Activated CD4-positive, alpha-beta T cell treated with anti-CD3 and anti-CD28 coated beads, Interleukin-2, amount 10 ng/mL, durations not matched to agents 7 days and 5 days (primary cell): ENCODE measurements around the gene TNFRSF1B. TPM values are rescaled to one million over a fixed set of nuclear protein-coding genes. Genes with fewer than 3 reads are reported as not detected.

Experiments
- CTCF ChIA-PET: fragments of 350-600 bp; sonication (Branson Sonifier 250); formaldehyde crosslinking; loops from one replicate; lab custom pipeline; 2021; ENCODE audit warnings: antibody characterized with exemption; lab: Charles Lee
- POLR2A ChIA-PET: fragments of 350-600 bp; sonication (Branson Sonifier 250); formaldehyde crosslinking; loops from one replicate; lab custom pipeline; 2021; ENCODE audit warnings: antibody characterized with exemption; lab: Charles Lee
- DNase-seq: peaks from one replicate; pipeline ENCODE4 v3.0.0-alpha.2; 2020
- H3K27ac Mint-ChIP-seq: one replicate; pipeline ENCODE4 v1.8.0; 2021; ENCODE audit warnings: mild to moderate bottlenecking, moderate library complexity, mixed read lengths
- H3K27me3 Mint-ChIP-seq: one replicate; pipeline ENCODE4 v1.8.0; 2021; ENCODE audit warnings: mixed read lengths
- H3K36me3 Mint-ChIP-seq: one replicate; pipeline ENCODE4 v1.8.0; 2021; ENCODE audit warnings: low read depth, mixed read lengths
- H3K4me1 Mint-ChIP-seq: one replicate; pipeline ENCODE4 v1.8.0; 2021; ENCODE audit warnings: mixed read lengths
- H3K4me3 Mint-ChIP-seq: one replicate; pipeline ENCODE4 v1.8.0; 2021; ENCODE audit warnings: mild to moderate bottlenecking, moderate library complexity, mixed read lengths
- H3K9me3 Mint-ChIP-seq: one replicate; pipeline ENCODE4 v1.8.0; 2021; ENCODE audit warnings: mixed read lengths
- total RNA-seq, 2 experiments: library from RNA; stranded (reverse); gene quantifications; one replicate each; pipeline ENCODE4 v1.2.3, GENCODE V29; 2021

Gene TNFRSF1B
- total RNA-seq, 2 experiments from 2014 or later = 167 to 190 TPM

- H3K4me3 Mint-ChIP-seq = no peak overlapping the region
- no peaks in the 10 kb centered on the region for H3K36me3 Mint-ChIP-seq
- H3K27me3 Mint-ChIP-seq = no peaks in the 10 kb centered on the region
- no peaks in the 10 kb centered on the region for H3K9me3 Mint-ChIP-seq
- ChIA-PET POLR2A (no interaction called here), CTCF (no interaction called here)
- peak overlapping the region; percentile 89 for H3K27ac Mint-ChIP-seq
- DNase-seq = no peak
- peaks cover 52% of the 10 kb centered on the region for H3K4me1 Mint-ChIP-seq
These were observed 23.1 kb upstream of the TNFRSF1B start for GRCh38 chr1:12143631-12144155.

- POLR2A ChIA-PET = no interaction called here
These were observed 22.6 kb upstream of the TNFRSF1B start for GRCh38 chr1:12144236-12144635.

GRCh38 chr1:12144969-12145368, 21.8 kb upstream of the TNFRSF1B start:
- Mint-ChIP-seq H3K27ac (peak overlapping the region; percentile 43), H3K36me3 (peaks cover 10% of the 10 kb centered on the region), H3K9me3 (peaks cover 7% of the 10 kb centered on the region), H3K27me3 (no peaks in the 10 kb centered on the region), H3K4me1 (peaks cover 64% of the 10 kb centered on the region), H3K4me3 (no peak overlapping the region)
- no peak for DNase-seq
- ChIA-PET POLR2A (interaction anchor here (0.6 kb wide), 1 partner anchor 16 kb away, joined by 4 read pairs; no protein-coding TSS in a partner anchor), CTCF (interaction anchor here (1.2 to 3.6 kb wide), 3 partner anchors 9 to 20 kb away, joined by 4 to 19 read pairs (median 5); no protein-coding TSS in a partner anchor)

More at GRCh38 chr1:12144236-12144635, 22.6 kb upstream of the TNFRSF1B start:
- Mint-ChIP-seq H3K4me1 (peaks cover 57% of the 10 kb centered on the region), H3K4me3 (no peak overlapping the region), H3K27ac (peak overlapping the region; percentile 89), H3K36me3 (peaks cover 3% of the 10 kb centered on the region), H3K27me3 (no peaks in the 10 kb centered on the region), H3K9me3 (peaks cover 2% of the 10 kb centered on the region)
- DNase-seq = no peak
- CTCF ChIA-PET = interaction anchor here (3.6 kb wide), 1 partner anchor 8 kb away, joined by 19 read pairs; no protein-coding TSS in a partner anchor

DNA sequence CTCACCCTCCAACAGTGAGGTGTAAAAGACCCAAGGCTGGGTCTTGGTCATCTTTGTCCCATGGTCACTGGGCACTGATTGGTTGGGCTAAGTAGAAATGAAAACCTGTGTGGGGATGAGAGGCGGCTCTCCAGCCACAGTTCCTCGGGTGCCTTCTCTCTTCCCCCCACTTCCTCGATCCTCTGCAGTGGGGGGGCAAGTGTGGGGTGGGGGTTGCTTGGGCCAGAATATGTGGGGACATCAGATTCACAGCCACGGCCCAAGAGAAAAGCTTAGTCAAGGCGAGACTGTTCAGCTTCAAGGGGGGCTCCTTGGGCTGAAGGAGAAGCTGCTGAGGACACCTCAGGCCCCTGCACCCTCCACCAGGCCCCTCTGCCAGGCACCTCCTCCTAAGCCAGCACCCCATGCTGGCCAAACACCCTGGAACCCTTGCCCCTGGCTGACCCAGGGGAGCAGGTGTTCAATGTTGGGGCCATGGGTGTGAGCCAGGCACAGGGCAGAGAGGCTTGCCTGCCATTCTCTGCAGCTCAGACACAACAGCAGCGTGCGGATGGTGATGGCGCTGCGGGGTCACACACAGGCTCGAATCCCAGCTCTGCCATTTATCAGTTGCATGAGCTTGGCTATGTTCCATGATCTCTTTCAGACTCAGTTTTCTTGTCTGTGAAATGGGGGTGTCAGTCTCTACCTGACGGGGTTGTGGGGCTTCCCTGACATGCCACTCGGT, 21.0 kb upstream of the TNFRSF1B start:
- ChIA-PET CTCF (interaction anchor here (1.2 to 3.6 kb wide), 6 partner anchors 9 to 21 kb away, joined by 3 to 19 read pairs (median 5); no protein-coding TSS in a partner anchor), POLR2A (interaction anchor here (0.6 kb wide), 1 partner anchor 236 kb away, joined by 3 read pairs; no protein-coding TSS in a partner anchor)
- Mint-ChIP-seq H3K4me3 (no peak overlapping the region), H3K4me1 (peaks cover 73% of the 10 kb centered on the region), H3K36me3 (peaks cover 13% of the 10 kb centered on the region), H3K9me3 (peaks cover 9% of the 10 kb centered on the region), H3K27me3 (no peaks in the 10 kb centered on the region), H3K27ac (peak overlapping the region; percentile 99)
- no peak for DNase-seq

DNA sequence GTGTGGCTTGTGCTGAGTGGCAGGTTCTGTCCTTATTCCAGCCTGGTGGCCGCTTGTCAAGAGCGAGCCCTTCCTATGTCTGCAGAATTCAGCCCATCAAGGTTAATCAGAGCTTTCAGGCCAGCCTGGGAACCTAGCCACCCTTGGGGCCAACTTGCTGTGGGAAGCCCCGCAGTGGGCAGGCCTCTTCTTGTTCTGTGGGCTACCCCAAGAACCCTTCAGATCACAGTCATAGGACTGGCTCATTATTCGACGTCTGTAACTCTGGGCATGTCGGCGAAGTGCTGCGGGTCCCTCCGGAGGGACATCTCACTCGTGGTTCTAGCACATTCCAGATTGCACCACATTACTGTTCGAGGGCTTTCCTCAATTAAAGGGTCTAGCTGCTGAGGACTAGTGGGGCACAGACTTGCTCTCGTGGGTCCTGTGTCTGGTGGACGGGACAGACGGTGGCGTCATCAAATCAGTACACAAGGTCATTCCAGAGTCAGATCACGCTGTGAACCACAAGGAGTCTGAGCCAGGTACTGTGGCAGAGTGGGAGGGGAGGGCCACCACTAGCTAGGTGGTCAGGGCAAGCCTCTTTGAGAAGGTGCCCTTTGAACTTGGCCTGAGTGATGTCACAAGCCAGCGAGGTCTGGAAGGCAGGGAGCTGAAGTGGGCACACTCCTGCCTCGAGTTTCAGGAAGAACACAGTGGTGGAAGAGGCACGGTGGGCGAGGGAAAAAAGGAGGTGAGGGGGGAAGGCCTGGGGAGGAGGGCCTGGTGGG, 20.3 kb upstream of the TNFRSF1B start:
- peaks cover 80% of the 10 kb centered on the region for H3K4me1 Mint-ChIP-seq
- POLR2A ChIA-PET = interaction anchor here (0.6 kb wide), 1 partner anchor 236 kb away, joined by 3 read pairs; no protein-coding TSS in a partner anchor
- no peak for DNase-seq
- H3K36me3 Mint-ChIP-seq = peaks cover 18% of the 10 kb centered on the region
- no peak overlapping the region for H3K4me3 Mint-ChIP-seq
- CTCF ChIA-PET = interaction anchor here (1.2 to 3.6 kb wide), 7 partner anchors 10 to 32 kb away, joined by 3 to 19 read pairs (median 5); no protein-coding TSS in a partner anchor
- no peaks in the 10 kb centered on the region for H3K27me3 Mint-ChIP-seq
- H3K27ac Mint-ChIP-seq = peak overlapping the region; percentile 99
- H3K9me3 Mint-ChIP-seq = peaks cover 9% of the 10 kb centered on the region

DNA sequence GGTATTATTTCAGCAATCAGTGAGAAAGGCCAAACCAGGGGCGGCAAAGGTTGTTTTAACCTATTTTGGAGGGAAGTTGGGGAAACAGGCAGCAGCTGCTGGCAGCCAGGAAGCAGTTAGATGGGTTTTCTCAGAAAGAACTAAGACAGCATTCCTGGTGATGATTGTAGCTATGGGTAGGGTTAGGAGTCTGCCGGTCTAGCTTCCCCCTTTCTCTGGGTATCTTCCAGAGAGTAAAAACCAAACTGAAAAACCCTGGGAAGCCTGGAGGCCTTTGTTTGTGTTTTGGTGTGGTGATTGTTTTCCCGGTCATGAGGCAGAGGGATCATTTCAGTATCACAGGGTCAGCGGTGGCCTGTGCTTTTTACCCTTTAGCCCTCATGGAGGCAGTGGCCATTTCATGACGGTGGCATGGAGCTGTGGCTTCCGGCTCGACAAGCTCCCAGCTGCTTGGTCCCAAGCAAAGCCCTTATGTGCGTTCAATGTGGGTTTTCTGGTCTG, 19.5 kb upstream of the TNFRSF1B start:
- Mint-ChIP-seq H3K27me3 (no peaks in the 10 kb centered on the region), H3K4me1 (peaks cover 87% of the 10 kb centered on the region), H3K4me3 (no peak overlapping the region), H3K27ac (peak overlapping the region; percentile 99), H3K9me3 (peaks cover 12% of the 10 kb centered on the region), H3K36me3 (peaks cover 24% of the 10 kb centered on the region)
- POLR2A ChIA-PET = interaction anchor here (0.6 kb wide), 1 partner anchor 9 kb away, joined by 4 read pairs; no protein-coding TSS in a partner anchor
- CTCF ChIA-PET = interaction anchor here (0.6 to 3.6 kb wide), 7 partner anchors 9 to 164 kb away, joined by 3 to 19 read pairs (median 5); no protein-coding TSS in a partner anchor
- DNase-seq = no peak

DNA sequence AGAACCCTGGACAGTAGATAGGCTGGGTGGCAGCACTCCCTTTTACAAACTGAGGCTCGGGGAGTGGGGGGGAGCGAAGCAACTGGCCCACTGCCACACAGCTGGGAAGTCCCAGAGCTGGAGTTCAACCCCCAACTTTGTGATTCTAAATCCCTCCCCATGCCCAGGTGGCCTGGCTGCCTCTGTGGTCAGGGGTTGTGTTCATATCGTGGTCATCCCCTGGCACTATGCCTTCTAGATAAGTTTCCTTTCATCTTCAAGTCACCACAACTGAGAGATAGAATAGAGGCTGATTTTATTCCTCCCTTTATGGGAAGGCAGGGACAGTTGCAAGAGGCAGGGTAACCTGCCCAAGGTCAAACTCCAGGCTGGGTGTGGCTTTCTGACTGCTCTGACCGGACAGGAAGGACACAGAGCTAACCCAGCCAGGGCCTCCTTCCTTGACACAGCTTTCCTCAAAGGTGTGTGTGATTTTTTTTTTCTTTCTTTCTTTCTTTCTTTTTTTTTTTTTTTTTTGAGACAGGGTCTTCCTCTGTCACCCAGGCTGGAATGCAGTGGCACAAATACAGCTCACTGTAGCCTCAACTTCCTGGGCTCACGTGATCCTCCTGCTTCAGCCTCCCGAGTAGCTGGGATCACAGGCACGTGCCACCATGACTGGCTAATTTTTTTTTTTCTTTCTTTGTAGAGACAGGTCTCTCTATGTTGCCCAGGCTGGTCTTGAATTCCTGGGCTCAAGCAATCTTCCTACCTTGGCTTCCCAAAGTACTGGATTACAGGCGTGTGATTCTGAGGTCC, 18.4 kb upstream of the TNFRSF1B start:
- Mint-ChIP-seq H3K4me1 (peaks cover 92% of the 10 kb centered on the region), H3K36me3 (peaks cover 25% of the 10 kb centered on the region), H3K27ac (peak overlapping the region; percentile 99), H3K9me3 (peaks cover 12% of the 10 kb centered on the region), H3K27me3 (no peaks in the 10 kb centered on the region), H3K4me3 (no peak overlapping the region)
- CTCF ChIA-PET = interaction anchor here (0.6 to 4.2 kb wide), 10 partner anchors 9 to 439 kb away, joined by 3 to 23 read pairs (median 4); no protein-coding TSS in a partner anchor
- no peak for DNase-seq
- POLR2A ChIA-PET = interaction anchor here (0.6 kb wide), 1 partner anchor 8 kb away, joined by 4 read pairs; no protein-coding TSS in a partner anchor

DNA sequence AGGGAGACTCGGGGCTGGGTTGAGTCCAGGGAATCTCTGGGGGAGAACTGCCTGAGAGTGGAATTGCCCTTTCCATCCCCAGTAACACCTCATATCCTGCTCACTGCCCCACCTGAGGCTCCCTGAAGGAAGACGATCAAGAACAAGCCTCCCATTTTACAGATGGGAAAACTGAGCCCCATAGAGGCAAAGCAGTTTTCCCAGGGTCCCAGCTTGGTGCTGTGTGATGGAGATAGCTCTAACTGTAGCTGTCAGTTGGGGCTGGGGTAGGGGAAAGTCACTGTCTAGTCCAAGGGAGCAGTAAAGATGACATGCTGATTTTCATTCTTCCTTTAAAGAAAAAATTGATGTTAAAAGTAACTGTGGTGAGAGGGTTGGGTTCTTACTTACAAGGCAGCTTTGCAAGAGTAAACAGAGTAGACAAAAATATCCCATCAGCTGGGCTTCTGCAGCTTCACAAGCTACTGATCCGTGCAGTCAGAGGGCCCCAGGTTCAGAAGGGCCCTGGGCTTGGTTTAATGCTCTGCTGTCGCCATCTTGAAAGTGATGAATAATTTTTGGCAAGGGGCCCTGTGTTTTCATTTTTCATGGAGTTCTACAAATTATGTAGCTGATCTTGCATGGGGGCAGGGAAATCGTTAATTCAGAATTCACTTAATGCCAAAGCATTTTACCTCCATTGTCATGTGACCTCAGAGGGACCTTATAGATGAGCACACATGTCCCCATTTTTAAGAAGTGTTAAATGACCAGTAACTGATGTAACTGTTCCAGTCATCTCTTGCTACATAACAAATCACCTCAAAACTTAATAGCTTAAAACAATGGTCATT, 17.6 kb upstream of the TNFRSF1B start:
- Mint-ChIP-seq H3K9me3 (peaks cover 12% of the 10 kb centered on the region), H3K27ac (peak overlapping the region; percentile 99), H3K27me3 (no peaks in the 10 kb centered on the region), H3K36me3 (peaks cover 25% of the 10 kb centered on the region), H3K4me1 (peaks cover 88% of the 10 kb centered on the region), H3K4me3 (no peak overlapping the region)
- CTCF ChIA-PET = interaction anchor here (0.7 to 4.2 kb wide), 12 partner anchors 11 to 285 kb away, joined by 3 to 23 read pairs (median 6); no protein-coding TSS in a partner anchor
- DNase-seq = no peak
- POLR2A ChIA-PET = no interaction called here

GRCh38 chr1:12149791-12150175, 17.0 kb upstream of the TNFRSF1B start:
- Mint-ChIP-seq H3K27me3 (no peaks in the 10 kb centered on the region), H3K4me3 (no peak overlapping the region), H3K4me1 (peaks cover 88% of the 10 kb centered on the region), H3K36me3 (peaks cover 25% of the 10 kb centered on the region), H3K9me3 (peaks cover 12% of the 10 kb centered on the region), H3K27ac (peak overlapping the region; percentile 99)
- ChIA-PET POLR2A (interaction anchor here (1.2 kb wide), 1 partner anchor 10 kb away, joined by 7 read pairs; no protein-coding TSS in a partner anchor), CTCF (interaction anchor here (1.0 to 4.2 kb wide), 10 partner anchors 10 to 84 kb away, joined by 3 to 23 read pairs (median 6); no protein-coding TSS in a partner anchor)
- no peak for DNase-seq

GRCh38 chr1:12150456-12151200, 16.2 kb upstream of the TNFRSF1B start:
- Mint-ChIP-seq H3K27me3 (no peaks in the 10 kb centered on the region), H3K4me1 (peaks cover 89% of the 10 kb centered on the region), H3K27ac (peak overlapping the region; percentile 99), H3K9me3 (peaks cover 12% of the 10 kb centered on the region), H3K4me3 (peak overlapping the region; percentile 73), H3K36me3 (peaks cover 25% of the 10 kb centered on the region)
- DNase-seq = peak; percentile 53
- ChIA-PET CTCF (interaction anchor here (1.1 to 4.2 kb wide), 11 partner anchors 9 to 71 kb away, joined by 3 to 23 read pairs (median 6); no protein-coding TSS in a partner anchor), POLR2A (interaction anchor here (0.7 to 1.2 kb wide), 3 partner anchors 9 to 51 kb away, joined by 3 to 7 read pairs (median 5); no protein-coding TSS in a partner anchor)
